ENCODE results near the gene PPFIBP1. TPM values are rescaled to one million over a fixed set of nuclear protein-coding genes. Genes with fewer than 3 reads are reported as not detected.

Gene PPFIBP1
- total and polyA plus RNA-seq, 2 of the 8 experiments (the other 6 are each of a cell fraction or from before 2014, with no cell fraction given): 7.7 to 31.3 TPM

GRCh38 chr12:27550653-27550975 lies 26.6 kb downstream of the PPFIBP1 start (continued):
- TF ChIP-seq USF2 (IDR thresholded peaks at IDR 0.05; ENCODE audit: low read length) (no peak), SAP30 (IDR thresholded peaks at IDR 0.05; ENCODE audit: insufficient read depth, insufficient replicate concordance, low read length) (no peak), FOSL1 (IDR thresholded peaks at IDR 0.05; ENCODE audit: insufficient read depth, low read depth, low read length) (no peak), JUN (IDR thresholded peaks at IDR 0.05; ENCODE audit: low read depth, low read length) (no peak), SIRT6 (IDR thresholded peaks at IDR 0.05; ENCODE audit: low read length) (no peak), YY1 (IDR thresholded peaks at IDR 0.05; ENCODE audit: low read depth, low read length) (no peak)

Data from H1 (cell line).